K562 (cell line): Measurements from ENCODE around the gene JUND. TPM values are rescaled to one million over a fixed set of nuclear protein-coding genes. Genes with fewer than 3 reads are reported as not detected.

Experiments
- CREB3 ChIP-seq: fragments of 450-650 bp; conservative IDR thresholded peaks from 2 replicates; pipeline ENCODE4 v1.6.1; 2016; ENCODE audit warnings: missing genetic modification characterization, low read depth, mild to moderate bottlenecking, missing compliant biosample characterization, moderate library complexity
- GTF3C2 ChIP-seq: IDR thresholded peaks from 3 replicates; pipeline ENCODE4 v1.6.1; 2011; ENCODE audit warnings: borderline replicate concordance, mild to moderate bottlenecking, moderate library complexity; ENCODE audit not compliant: insufficient read length; ENCODE audit errors: extremely low read depth
- IRF1 ChIP-seq: sonication (generic); formaldehyde crosslinking; IDR thresholded peaks from 2 replicates; pipeline ENCODE4 v1.8.0; 2022; ENCODE audit warnings: missing genetic modification reagents, mild to moderate bottlenecking, borderline replicate concordance
- IRF2 ChIP-seq: sonication (generic); formaldehyde crosslinking; IDR thresholded peaks from 2 replicates; pipeline ENCODE4 v1.8.1; 2022; ENCODE audit warnings: mild to moderate bottlenecking, missing genetic modification reagents
- KDM1A ChIP-seq, 2 experiments: fragments of 450-650 bp; IDR thresholded peaks; 2 replicates each; pipeline ENCODE4 v1.6.1; 2016; ENCODE audit warnings: mild to moderate bottlenecking in 2 of 2
- MAFF ChIP-seq: IDR thresholded peaks from 2 replicates; pipeline ENCODE4 v1.6.1; 2012; ENCODE audit warnings: low read length, improper control_type of control experiment
- MYBL2 ChIP-seq, 2 experiments: fragments of 450-650 bp in 1 of 2; sonication (generic) in 1 of 2; formaldehyde crosslinking in 1 of 2; IDR thresholded peaks; 2 replicates each; pipeline versions ENCODE4 v1.6.1 to v1.8.1; 2017 to 2022; ENCODE audit warnings: borderline replicate concordance in 1 of 2, inconsistent platforms in 1 of 2, low read depth in 1 of 2, mild to moderate bottlenecking in 1 of 2, missing genetic modification reagents in 1 of 2, moderate library complexity in 1 of 2
- POU5F1 ChIP-seq: fragments of 150-350 bp; IDR thresholded peaks from 2 replicates; pipeline ENCODE4 v1.6.1; 2014; ENCODE audit warnings: borderline replicate concordance, low read length, low read depth, mild to moderate bottlenecking; ENCODE audit not compliant: partially characterized antibody
- RBFOX2 ChIP-seq: fragments of 200-400 bp; formaldehyde crosslinking; IDR thresholded peaks from 2 replicates; pipeline ENCODE4 v1.6.1; 2017; ENCODE audit warnings: low read depth, mild to moderate bottlenecking, low read length, moderate library complexity
- RFX1 ChIP-seq: fragments of 450-650 bp; IDR thresholded peaks from 2 replicates; pipeline ENCODE4 v1.6.1; 2016; ENCODE audit warnings: mild to moderate bottlenecking, moderate library complexity
- SFPQ ChIP-seq: fragments of 200-400 bp; formaldehyde crosslinking; IDR thresholded peaks from 2 replicates; pipeline ENCODE4 v1.6.1; 2017; ENCODE audit warnings: mild to moderate bottlenecking, low read depth, low read length, moderate library complexity
- STAT5B ChIP-seq: fragments of 250-450 bp; sonication (Bioruptor Pico); IDR thresholded peaks from 2 replicates; pipeline ENCODE4 v1.8.0; 2021; ENCODE audit warnings: mild to moderate bottlenecking, inconsistent platforms
- TCF7 ChIP-seq: sonication (generic); IDR thresholded peaks from 2 replicates; pipeline ENCODE4 v1.6.1; 2016; ENCODE audit warnings: antibody characterized with exemption, borderline replicate concordance
- ZNF197 ChIP-seq: fragments of 200-800 bp; sonication (Bioruptor generic); IDR thresholded peaks from 2 replicates; pipeline ENCODE4 v1.6.1; 2016; ENCODE audit warnings: low read depth, missing genetic modification characterization, missing compliant biosample characterization
- ZNF561 ChIP-seq: fragments of 450-650 bp; formaldehyde crosslinking; conservative IDR thresholded peaks from 2 replicates; pipeline ENCODE4 v1.4.0; 2020; ENCODE audit warnings: mild to moderate bottlenecking, moderate library complexity
- ZZZ3 ChIP-seq: fragments of 450-650 bp; IDR thresholded peaks from 2 replicates; pipeline ENCODE4 v1.6.1; 2016; ENCODE audit warnings: antibody characterized with exemption, mild to moderate bottlenecking, moderate library complexity
- polyA plus RNA-seq, 8 experiments: library from polyadenylated mRNA; depleted of rRNA in 4 of 8; stranded (reverse) in 5 of 8; unstranded in 3 of 8; fragments of >200 nt; fragmentation: Nextera tagmentation in 2 of 8; fragmentation: Illumina TruSeq in 1 of 8; extraction: Ambion mirVana in 2 of 8; extraction: Trizol in 1 of 8; gene quantifications; 2 replicates each; pipeline versions ENCODE4 v1.2.1 to v1.2.3, GENCODE V29; 2011 to 2014; ENCODE audit warnings: inconsistent platforms in 1 of 8, missing spikeins in 1 of 8
- total RNA-seq, 7 experiments: library from RNA; depleted of rRNA in 6 of 7; stranded (reverse); fragments of >200 nt in 6 of 7; fragmentation: Illumina TruSeq in 2 of 7; extraction: Trizol in 2 of 7; gene quantifications; 2 replicates each; pipeline versions ENCODE4 v1.2.1 to v1.2.3, GENCODE V29; 2011 to 2021; ENCODE audit warnings: low replicate concordance in 1 of 7
- TF ChIP-seq, protein P1 (sequence below): sonication (generic); formaldehyde crosslinking; IDR thresholded peaks from 2 replicates; pipeline ENCODE4 v1.8.0; 2022; ENCODE audit warnings: mild to moderate bottlenecking, missing genetic modification reagents, borderline replicate concordance

Gene JUND
- total and polyA plus RNA-seq, 9 of the 15 experiments (the other 6 are each of a cell fraction or from before 2014, with no cell fraction given) = 6.4 to 286 (median 42.3) TPM

DNA sequence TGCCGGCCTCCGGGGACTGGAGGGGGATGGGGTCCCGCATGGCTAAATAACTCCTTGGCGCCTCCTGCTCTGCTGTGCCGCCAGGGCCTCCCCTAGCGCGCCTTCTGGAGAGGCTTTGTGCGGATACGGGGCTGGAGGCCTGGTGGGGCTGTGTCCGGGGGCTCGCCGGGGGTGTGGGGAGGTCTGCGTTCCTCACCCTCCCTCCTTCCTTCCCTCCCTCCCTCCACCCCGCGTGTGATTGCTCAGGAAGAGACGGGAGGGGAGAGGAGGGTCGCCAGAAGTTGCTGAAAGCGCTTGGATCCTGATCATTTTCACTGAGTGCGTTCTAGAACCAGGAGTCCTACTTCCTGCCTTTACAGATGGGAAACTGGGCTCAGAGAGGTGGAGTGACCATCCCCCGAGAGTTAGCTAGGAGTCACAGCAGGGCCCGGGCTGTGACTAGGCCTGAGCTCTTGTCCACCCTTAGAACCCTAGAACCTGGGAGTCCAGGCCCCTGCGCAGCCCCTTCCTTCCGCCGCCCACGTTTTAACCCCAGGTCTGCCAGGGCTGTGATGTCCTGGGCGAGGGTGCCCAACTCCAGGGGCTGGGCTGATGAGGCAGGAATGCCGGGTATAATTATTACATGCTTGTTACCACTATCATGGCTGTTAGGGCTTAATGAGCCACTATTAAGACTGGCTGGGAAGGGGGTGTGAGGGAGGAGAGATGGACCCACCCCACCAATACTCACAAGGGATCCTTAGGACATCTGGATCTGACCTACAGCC, 782 bp upstream of the JUND start (continued):
- no peak for TF ChIP-seq MYBL2 (IDR thresholded peaks at IDR 0.05; ENCODE audit: low read depth)
- TF ChIP-seq MYBL2 (CRISPR knock-in tag; IDR thresholded peaks at IDR 0.05; ENCODE audit: borderline replicate concordance) = no peak
- TF ChIP-seq POU5F1 = no peak
- peak; percentile 35; the same call in 1 of the 2 replicates for TF ChIP-seq CREB3
- no peak for TF ChIP-seq MAFF
- no peak for TF ChIP-seq RFX1
- no peak for TF ChIP-seq IRF1
- no peak for TF ChIP-seq SFPQ
- no peak for TF ChIP-seq GTF3C2
- TF ChIP-seq ZZZ3 = no peak
- peak in 1 of 2 experiments; percentile 42; a peak in 1 of 4 replicates for TF ChIP-seq KDM1A (IDR thresholded peaks at IDR 0.05)
- TF ChIP-seq ZNF561 (CRISPR knock-in tag) = no peak
- TF ChIP-seq STAT5B = no peak
- no peak for TF ChIP-seq IRF2 (CRISPR knock-in tag)
- TF ChIP-seq, protein P1, sequence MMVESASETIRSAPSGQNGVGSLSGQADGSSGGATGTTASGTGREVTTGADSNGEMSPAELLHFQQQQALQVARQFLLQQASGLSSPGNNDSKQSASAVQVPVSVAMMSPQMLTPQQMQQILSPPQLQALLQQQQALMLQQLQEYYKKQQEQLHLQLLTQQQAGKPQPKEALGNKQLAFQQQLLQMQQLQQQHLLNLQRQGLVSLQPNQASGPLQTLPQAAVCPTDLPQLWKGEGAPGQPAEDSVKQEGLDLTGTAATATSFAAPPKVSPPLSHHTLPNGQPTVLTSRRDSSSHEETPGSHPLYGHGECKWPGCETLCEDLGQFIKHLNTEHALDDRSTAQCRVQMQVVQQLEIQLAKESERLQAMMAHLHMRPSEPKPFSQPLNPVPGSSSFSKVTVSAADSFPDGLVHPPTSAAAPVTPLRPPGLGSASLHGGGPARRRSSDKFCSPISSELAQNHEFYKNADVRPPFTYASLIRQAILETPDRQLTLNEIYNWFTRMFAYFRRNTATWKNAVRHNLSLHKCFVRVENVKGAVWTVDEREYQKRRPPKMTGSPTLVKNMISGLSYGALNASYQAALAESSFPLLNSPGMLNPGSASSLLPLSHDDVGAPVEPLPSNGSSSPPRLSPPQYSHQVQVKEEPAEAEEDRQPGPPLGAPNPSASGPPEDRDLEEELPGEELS (CRISPR knock-in tag) = no peak
- TF ChIP-seq TCF7 = no peak
- no peak for TF ChIP-seq RBFOX2
- TF ChIP-seq ZNF197 (CRISPR knock-in tag) = no peak; the same call in 1 of the 2 replicates
